ENCODE results near the gene AMT. TPM values are rescaled to one million over a fixed set of nuclear protein-coding genes. Genes with fewer than 3 reads are reported as not detected.

AMT gene
- total RNA-seq, 5 donors from 2014 or later (not counting 1 experiment from before 2014, with no cell fraction given), result 9.6 to 14.1 (median 11.1) TPM

DNA sequence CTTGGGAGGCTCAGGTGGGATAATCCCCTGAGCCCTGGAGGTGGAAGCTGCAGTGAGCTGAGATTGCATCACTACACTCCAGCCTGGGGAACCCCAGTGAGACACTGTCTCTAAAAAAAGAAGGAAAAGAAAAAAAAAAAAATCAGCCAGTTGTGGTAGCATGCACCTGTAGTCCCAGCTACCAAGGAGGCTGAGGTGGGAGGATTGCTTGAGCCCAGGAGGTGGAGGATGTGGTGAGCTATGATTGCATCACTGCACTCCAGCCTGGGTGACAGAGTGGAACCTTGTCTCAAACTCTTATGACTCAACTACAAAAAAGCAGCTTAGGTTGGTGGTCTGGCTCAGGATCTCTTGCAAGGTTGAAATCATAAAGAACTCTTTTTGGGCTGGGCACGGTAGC lies 44.8 kb downstream of the AMT start:
- Mint-ChIP-seq H3K4me1 (peaks cover 37 to 61% (median 58%) of the 10 kb centered on the region in 3 donors), H3K27ac (peak overlapping the region in 1 of 2 donors; percentile 64)
- POLR2A ChIA-PET, result interaction anchor here in 1 of 2 donors (0.6 kb wide), 2 partner anchors 36 to 37 kb away, joined by 3 to 6 read pairs; no protein-coding TSS in a partner anchor

DNA sequence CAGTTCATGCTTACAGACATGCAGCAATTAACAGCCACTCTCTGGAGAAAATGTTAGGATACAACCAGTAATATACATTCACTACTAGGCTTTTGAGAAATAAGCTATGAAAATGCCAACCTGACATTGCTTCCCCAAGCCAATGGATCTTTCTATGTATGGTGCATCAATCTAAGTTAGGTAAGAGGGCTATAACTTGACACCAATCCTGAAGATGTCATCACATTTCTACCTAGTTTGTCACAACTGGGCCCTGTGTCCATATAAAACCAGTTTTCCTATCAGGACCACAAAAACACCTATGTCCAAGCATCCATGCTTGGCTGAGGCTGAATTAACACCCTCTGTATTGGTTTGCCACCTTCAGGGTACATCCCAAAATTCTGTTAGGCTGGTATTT lies 50.3 kb downstream of the AMT start:
- H3K36me3 ChIP-seq (ENCODE audit: control insufficient read depth in 2 of 2, extremely low read depth in 1 of 2, insufficient read depth in 1 of 2, low read length in 1 of 2), result peaks cover 10 to 63% of the 10 kb centered on the region in 2 donors
- no peaks in the 10 kb centered on the region for H3K27me3 ChIP-seq (replicated peaks in 1 of 2; ENCODE audit: control insufficient read depth in 2 of 2, extremely low read depth in 1 of 2, insufficient read depth in 2 of 2, low read length in 1 of 2)
- DNase-seq (no peak), ATAC-seq (replicated peaks in 1 of 4) (no peak)
- H3K27me3 Mint-ChIP-seq, result no peaks in the 10 kb centered on the region
- H3K4me3 Mint-ChIP-seq, result no peak overlapping the region
- ChIA-PET POLR2A (interaction anchor here in 1 of 2 donors (0.5 to 0.6 kb wide), 2 partner anchors 39 to 720 kb away, joined by 3 to 4 read pairs; no protein-coding TSS in a partner anchor), CTCF (no interaction called here)
- H3K4me1 Mint-ChIP-seq, result peaks cover 19 to 36% (median 30%) of the 10 kb centered on the region in 3 donors
- no peak overlapping the region for H3K4me3 ChIP-seq (ENCODE audit: control insufficient read depth in 1 of 2, extremely low read depth in 1 of 2, low read length in 1 of 2)
- no peak overlapping the region for H3K27ac ChIP-seq (ENCODE audit: low read length)
- H3K36me3 Mint-ChIP-seq, result peaks cover 38% of the 10 kb centered on the region
- H3K9me3 ChIP-seq, result no peaks in the 10 kb centered on the region
- peaks cover 0 to under 1% of the 10 kb centered on the region in 2 experiments for H3K4me1 ChIP-seq (ENCODE audit: control insufficient read depth in 1 of 2, extremely low read depth in 1 of 2, insufficient read depth in 2 of 2, low read length in 2 of 2)
- peak overlapping the region in 1 of 2 donors; percentile 56 for H3K27ac Mint-ChIP-seq
- H3K9me3 Mint-ChIP-seq, result no peaks in the 10 kb centered on the region

More for the DNA sequence above, 44.8 kb downstream of the AMT start:
- Histone ChIP-seq H3K27ac (ENCODE audit: low read length) (no peak overlapping the region), H3K4me1 (ENCODE audit: control insufficient read depth in 1 of 2, extremely low read depth in 1 of 2, insufficient read depth in 2 of 2, low read length in 2 of 2) (peaks cover 0 to 44% of the 10 kb centered on the region in 2 experiments), H3K36me3 (ENCODE audit: control insufficient read depth in 2 of 2, extremely low read depth in 1 of 2, insufficient read depth in 1 of 2, low read length in 1 of 2) (peaks cover 10 to 29% of the 10 kb centered on the region in 2 donors), H3K4me3 (ENCODE audit: control insufficient read depth in 1 of 2, extremely low read depth in 1 of 2, low read length in 1 of 2) (no peak overlapping the region), H3K27me3 (replicated peaks in 1 of 2; ENCODE audit: control insufficient read depth in 2 of 2, extremely low read depth in 1 of 2, insufficient read depth in 2 of 2, low read length in 1 of 2) (no peaks in the 10 kb centered on the region), H3K9me3 (no peaks in the 10 kb centered on the region)
- Mint-ChIP-seq H3K9me3 (no peaks in the 10 kb centered on the region), H3K36me3 (peaks cover 18% of the 10 kb centered on the region), H3K4me3 (no peak overlapping the region), H3K27me3 (no peaks in the 10 kb centered on the region)
- DNase-seq, result peak in 23 of 35 experiments; percentile 3 to 34 (median 12)
- ATAC-seq (replicated peaks in 1 of 4), result peak; percentile 38 to 67 (median 58)
- 71% methylated on average over 1 of the region's 1 CpG for WGBS (ENCODE audit: insufficient coverage)
- CTCF ChIA-PET, result interaction anchor here in 1 of 2 donors (0.6 kb wide), 1 partner anchor 197 kb away, joined by 3 read pairs; no protein-coding TSS in a partner anchor

DNA sequence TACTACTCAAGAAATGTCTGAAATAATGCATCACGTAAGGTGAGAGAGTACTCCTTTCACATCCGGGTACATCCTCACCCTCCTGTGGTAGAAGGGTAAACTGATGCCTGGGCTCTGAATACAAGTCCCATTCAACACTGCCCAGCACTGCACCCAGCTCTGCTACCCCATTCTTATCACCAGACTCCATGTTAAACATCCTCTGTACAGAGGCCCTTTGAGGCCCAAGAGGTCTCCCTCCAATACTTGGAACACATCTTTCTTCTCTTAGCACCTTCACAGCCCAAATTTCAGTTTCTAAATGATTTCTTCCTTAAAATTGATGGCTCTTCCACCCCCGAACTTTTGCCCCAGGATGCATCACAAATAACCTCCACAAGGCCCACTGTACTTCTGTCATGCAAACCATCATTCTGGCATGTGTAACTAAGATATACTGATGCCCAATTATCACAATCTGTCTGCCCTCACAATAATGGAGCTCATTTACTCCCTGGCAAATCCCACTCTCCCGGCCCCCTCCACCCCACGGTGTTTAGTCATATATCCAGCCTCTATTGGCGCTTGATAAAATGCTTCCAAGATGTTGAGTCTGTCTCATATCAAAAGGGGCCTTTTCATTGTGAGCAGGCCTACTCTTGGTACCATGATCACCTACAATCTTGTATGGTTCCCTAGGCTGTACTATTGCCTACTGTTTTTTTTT lies 51.5 kb downstream of the AMT start:
- no peaks in the 10 kb centered on the region for H3K9me3 ChIP-seq
- peaks cover 10 to 74% of the 10 kb centered on the region in 2 donors for H3K36me3 ChIP-seq (ENCODE audit: control insufficient read depth in 2 of 2, extremely low read depth in 1 of 2, insufficient read depth in 1 of 2, low read length in 1 of 2)
- POLR2A ChIA-PET, result interaction anchor here in 1 of 2 donors (0.5 kb wide), 1 partner anchor 76 kb away, joined by 3 read pairs; no protein-coding TSS in a partner anchor
- H3K27me3 ChIP-seq (replicated peaks in 1 of 2; ENCODE audit: control insufficient read depth in 2 of 2, extremely low read depth in 1 of 2, insufficient read depth in 2 of 2, low read length in 1 of 2), result no peaks in the 10 kb centered on the region
- Mint-ChIP-seq H3K4me1 (peaks cover 15 to 29% (median 26%) of the 10 kb centered on the region in 3 donors), H3K36me3 (peaks cover 49% of the 10 kb centered on the region), H3K4me3 (no peak overlapping the region), H3K27ac (peak overlapping the region; percentile 20 to 45), H3K9me3 (no peaks in the 10 kb centered on the region), H3K27me3 (no peaks in the 10 kb centered on the region)
- CTCF ChIA-PET, result interaction anchor here in 1 of 2 donors (0.6 to 0.8 kb wide), 2 partner anchors 19 to 73 kb away, joined by 3 to 4 read pairs; no protein-coding TSS in a partner anchor
- no peak overlapping the region for H3K4me3 ChIP-seq (ENCODE audit: control insufficient read depth in 1 of 2, extremely low read depth in 1 of 2, low read length in 1 of 2)
- DNase-seq, result no peak
- no peak overlapping the region for H3K27ac ChIP-seq (ENCODE audit: low read length)
- H3K4me1 ChIP-seq (ENCODE audit: control insufficient read depth in 1 of 2, extremely low read depth in 1 of 2, insufficient read depth in 2 of 2, low read length in 2 of 2), result no peaks in the 10 kb centered on the region
- 89% methylated on average over 4 of the region's 6 CpGs for WGBS (ENCODE audit: insufficient coverage)
- ATAC-seq (replicated peaks in 1 of 4), result no peak

Other genes starting within 250 kb of the AMT start
- 10 to 100 TPM in 3 of 5 donors, 1 to 10 TPM in 2; 8.5 to 12.8 (median 10.9) TPM for gene C3orf62, start 145.2 kb downstream of the AMT start, total RNA-seq
- gene USP4, start 82.4 kb downstream of the AMT start, total RNA-seq, result 100 to 1,000 TPM; 101 to 107 (median 103) TPM
- gene GPX1, start 64.1 kb downstream of the AMT start, total RNA-seq, result 10 to 100 TPM; 45.1 to 87.5 (median 73.8) TPM
- 100 to 1,000 TPM; 247 to 279 (median 269) TPM for gene RHOA, start 10.5 kb downstream of the AMT start, total RNA-seq
- gene TCTA, start 10.1 kb downstream of the AMT start, total RNA-seq, result 10 to 100 TPM; 22.8 to 38.2 (median 34.3) TPM
- gene NICN1, start 6.9 kb upstream of the AMT start, total RNA-seq, result 10 to 100 TPM; 17.5 to 26.1 (median 24.1) TPM
- gene DAG1, start 47.8 kb upstream of the AMT start, total RNA-seq, result 10 to 100 TPM; 16.5 to 19.4 (median 18.1) TPM
- gene BSN, start 132.0 kb upstream of the AMT start, total RNA-seq, result under 1 TPM; 0.08 to 0.44 (median 0.32) TPM

Measured in T-cell (primary cell).